NOMO-1 (cell line): Measurements from ENCODE around the gene TNXB.
"Not testable (repeated sequence)": the region's sequence is repeated elsewhere in the genome, so short reads cannot be mapped to it uniquely, and the experiment has no call there.

Experiments
- DNase-seq, 2 experiments: peaks; one replicate each; lab custom pipeline; 2025; ENCODE audit not compliant: unreplicated experiment in 2 of 2; lab: John Stamatoyannopoulos, UW

TNXB gene

DNA sequence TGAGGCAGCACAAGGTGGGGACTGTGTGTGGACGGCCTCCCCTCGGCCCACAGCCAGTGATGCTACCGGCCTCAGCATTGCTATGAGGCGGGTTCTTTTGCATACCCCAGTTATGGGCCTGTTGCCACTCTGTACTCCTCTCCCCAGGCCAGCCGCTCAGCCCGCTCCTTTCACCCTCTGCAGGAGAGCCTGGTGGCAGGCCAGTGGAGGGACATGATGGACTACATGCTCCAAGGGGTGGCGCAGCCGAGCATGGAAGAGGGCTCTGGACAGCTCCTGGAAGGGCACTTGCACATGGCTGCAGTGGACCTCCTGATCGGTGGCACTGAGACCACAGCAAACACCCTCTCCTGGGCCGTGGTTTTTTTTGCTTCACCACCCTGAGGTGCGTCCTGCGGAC, 102.1 kb downstream of the TNXB start:
- not testable (repeated sequence) for DNase-seq

DNA sequence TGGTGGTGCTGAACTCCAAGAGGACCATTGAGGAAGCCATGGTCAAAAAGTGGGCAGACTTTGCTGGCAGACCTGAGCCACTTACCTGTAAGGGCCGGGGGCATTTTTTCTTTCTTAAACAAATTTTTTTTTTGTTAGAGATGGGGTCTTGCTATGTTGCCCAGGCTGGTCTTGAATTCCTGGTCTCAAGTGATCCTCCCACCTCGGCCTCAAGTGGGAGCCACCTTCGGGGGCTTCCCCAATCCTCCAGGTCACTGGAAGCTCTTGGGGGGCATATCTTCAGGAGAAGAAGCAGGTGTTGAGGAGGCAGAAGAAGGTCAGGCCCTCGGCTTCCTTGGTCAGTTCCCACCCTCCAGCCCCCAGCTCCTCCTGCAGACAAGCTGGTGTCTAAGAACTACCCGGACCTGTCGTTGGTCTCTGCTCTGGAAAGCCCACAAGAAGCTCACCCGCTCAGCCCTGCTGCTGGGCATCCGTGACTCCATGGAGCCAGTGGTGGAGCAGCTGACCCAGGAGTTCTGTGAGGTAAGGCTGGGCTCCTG, 103.1 kb downstream of the TNXB start:
- DNase-seq = not testable (repeated sequence)

DNA sequence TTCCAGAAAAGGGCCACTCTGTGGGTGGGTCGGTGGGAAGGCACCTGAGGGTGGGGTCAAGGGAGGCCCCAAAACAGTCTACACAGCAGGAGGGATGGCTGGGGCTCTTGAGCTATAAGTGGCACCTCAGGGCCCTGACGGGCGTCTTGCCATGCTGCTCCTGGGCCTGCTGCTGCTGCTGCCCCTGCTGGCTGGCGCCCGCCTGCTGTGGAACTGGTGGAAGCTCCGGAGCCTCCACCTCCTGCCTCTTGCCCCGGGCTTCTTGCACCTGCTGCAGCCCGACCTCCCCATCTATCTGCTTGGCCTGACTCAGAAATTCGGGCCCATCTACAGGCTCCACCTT, 103.6 kb downstream of the TNXB start:
- not testable (repeated sequence) for DNase-seq

DNA sequence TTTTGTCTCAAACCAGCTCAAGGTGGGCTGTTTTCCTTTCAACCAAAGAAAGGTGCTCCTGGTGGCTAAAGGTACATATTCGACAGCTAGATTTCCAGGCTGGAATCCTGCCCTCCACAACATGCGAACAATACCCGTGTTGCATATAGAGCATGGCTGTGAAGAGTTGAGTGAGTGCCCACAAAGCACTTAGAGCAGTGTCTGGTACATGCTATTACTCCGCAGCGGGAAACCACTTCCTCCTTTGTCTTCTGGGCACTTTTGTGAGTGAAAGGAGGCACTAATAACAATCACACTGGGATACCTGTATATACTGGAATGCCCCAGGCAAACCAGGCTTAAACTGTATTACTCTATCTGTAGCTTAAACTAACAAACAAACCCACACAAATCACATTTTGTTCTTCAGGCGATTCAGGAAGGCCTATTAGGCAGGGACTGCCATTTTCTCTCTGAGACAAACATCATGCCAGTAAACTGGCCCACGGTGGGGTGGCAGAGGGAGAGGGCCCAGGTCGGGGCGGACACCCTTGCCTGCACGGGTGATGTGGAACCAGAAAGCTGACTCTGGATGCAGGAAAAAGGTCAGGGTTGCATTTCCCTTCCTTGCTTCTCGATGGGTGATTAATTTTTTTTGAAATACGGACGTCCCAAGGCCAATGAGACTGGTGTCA, 104.1 kb downstream of the TNXB start:
- not testable (repeated sequence) for DNase-seq

DNA sequence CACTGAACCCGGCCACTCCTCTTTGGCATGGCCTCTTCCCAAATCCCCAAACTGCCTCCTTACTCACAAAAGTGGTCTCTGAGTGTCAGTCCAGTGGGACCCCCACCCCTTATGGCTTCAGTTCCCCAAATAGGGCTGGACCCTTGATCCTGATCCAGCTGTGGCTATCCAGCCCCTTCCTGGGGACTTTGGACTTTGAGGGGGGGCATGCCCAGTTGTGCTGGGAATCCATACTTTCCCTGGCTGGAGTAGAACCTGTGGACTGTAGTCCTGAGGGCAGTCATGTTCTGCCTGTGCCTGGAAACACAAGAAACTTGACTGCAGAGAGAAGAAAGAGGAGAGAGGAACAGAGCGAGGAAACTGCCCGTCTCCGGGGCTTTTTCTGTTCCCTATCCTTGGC, 104.7 kb downstream of the TNXB start:
- not testable (repeated sequence) for DNase-seq

DNA sequence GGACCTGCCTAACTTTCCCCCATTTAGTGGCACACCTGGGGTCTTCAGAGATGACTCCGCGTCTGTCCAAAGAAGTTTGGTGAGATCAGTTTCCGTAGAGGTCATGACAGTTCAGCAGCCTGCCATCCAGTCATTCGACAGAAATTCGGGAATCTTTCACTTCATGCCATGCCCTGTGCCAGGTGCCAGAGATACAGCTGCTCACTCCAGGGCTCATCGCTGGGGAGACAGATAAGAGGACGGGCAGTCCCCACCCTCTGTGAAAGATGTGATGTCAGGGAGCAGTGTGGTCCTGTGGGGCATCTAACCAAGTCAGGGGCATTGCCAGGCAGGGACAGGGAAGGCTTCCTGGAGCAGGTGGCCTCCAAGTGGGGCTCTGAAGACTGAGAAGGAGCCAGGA, 105.8 kb downstream of the TNXB start:
- DNase-seq = not testable (repeated sequence)

DNA sequence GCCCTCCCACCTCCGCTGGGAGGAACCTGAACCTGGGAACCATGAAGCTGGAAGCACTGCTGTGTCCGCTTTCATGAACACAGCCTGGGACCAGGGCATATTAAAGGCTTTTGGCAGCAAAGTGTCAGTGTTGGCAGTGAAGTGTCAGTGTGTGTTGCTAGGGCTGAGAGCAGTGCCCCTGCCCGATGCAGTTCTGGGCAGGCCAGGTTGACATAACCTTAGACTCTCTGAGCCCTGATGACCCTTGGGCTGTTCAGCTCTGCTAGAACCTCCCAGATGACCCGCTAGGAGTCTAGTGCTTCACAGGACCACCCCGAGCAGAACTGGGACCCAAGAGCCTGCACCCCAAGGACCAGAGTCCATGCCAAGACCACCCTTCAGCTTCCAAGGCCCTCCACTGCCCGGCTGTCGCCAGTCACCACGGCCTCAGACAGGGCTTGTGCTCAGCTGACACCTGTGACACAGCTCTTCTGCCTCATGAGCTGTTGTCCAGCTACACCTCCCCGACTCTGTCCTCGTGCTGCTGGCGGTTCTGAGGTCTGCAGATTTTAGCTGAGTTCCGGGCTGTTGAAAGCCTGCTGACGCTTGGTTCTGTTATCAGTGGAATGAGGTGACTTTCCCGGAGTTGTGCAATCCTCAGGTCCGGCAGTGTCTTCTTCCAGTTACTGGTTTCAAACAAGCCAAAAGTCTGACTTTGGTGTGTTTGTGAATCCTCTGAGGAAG, 106.4 kb downstream of the TNXB start:
- DNase-seq = not testable (repeated sequence)

DNA sequence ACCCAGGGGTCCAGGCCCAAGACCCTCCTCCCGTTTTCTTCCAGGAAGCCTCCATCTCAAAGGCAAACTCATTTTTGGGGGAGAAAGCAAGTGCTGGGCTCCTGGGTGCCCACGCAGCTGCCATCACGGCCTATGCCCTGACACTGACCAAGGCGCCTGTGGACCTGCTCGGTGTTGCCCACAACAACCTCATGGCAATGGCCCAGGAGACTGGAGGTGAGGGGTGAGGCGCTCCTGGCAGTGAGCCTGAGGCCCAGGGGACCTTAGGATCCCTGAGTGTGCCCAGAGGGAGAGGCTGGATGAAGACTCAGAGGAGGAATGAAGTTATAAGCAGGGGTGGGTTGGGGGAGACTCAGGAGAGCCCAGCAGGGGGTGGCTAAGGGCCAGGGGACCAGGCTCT, 112.8 kb downstream of the TNXB start:
- not testable (repeated sequence) for DNase-seq

DNA sequence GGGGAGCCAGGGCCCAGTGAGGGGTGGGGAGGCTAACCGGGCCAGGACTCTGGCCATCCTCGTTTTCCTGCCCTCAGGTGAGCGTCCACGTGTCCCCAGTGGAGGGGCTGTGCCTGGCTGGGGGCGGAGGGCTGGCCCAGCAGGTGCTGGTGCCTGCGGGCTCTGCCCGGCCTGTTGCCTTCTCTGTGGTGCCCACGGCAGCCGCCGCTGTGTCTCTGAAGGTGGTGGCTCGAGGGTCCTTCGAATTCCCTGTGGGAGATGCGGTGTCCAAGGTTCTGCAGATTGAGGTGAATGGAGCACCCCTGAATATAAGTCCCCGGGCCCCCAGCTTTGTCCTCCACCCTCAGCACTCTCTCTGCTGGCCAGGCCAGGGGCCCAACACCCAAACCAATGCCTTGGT, 114.7 kb downstream of the TNXB start:
- DNase-seq = not testable (repeated sequence)
